CD4-positive, alpha-beta T cell (primary cell): Measurements from ENCODE around the gene ATP5F1D. TPM values are rescaled to one million over a fixed set of nuclear protein-coding genes. Genes with fewer than 3 reads are reported as not detected.
A peak's percentile ranks its signal among the peaks of the same experiment; 100 is the strongest.

Experiments used
- ATAC-seq: fragments of 200-7000 bp; cut with Tn5 transposase; one replicate; pipeline ENCODE4 v1.10.0; 2022; ENCODE audit warnings: mild to moderate bottlenecking; ENCODE audit not compliant: poor library complexity
- CTCF ChIA-PET: fragments of 350-600 bp; sonication (Branson Sonifier 250); formaldehyde crosslinking; loops from one replicate; lab custom pipeline; 2021; ENCODE audit warnings: antibody characterized with exemption, inconsistent platforms; lab: Charles Lee
- POLR2A ChIA-PET: fragments of 350-600 bp; sonication (Branson Sonifier 250); formaldehyde crosslinking; loops from one replicate; lab custom pipeline; 2021; ENCODE audit warnings: antibody characterized with exemption, inconsistent platforms; lab: Charles Lee
- DNase-seq, 14 experiments: peaks; one replicate each; pipeline ENCODE4 v3.0.0-alpha.2; 2013 to 2020; ENCODE audit warnings: mixed read lengths in 2 of 14
- H3K27ac ChIP-seq, 2 donors: one replicate each; pipeline versions ENCODE4 v1.5.1 to v1.7.0; 2013; ENCODE audit warnings: low read length in 2 of 2, low read depth in 1 of 2, mild to moderate bottlenecking in 1 of 2
- H3K27me3 ChIP-seq, 2 experiments: 1 replicate in 1 of 2; 2 replicates in 1 of 2; pipeline versions ENCODE4 v1.6.1 to v1.7.0; 2013; ENCODE audit warnings: low read length in 2 of 2, control low read depth in 1 of 2, mild to moderate bottlenecking in 1 of 2, moderate library complexity in 1 of 2; ENCODE audit not compliant: insufficient read depth in 2 of 2, control insufficient read depth in 1 of 2
- H3K36me3 ChIP-seq: one replicate; pipeline ENCODE4 v1.6.1; 2013; ENCODE audit warnings: low read length, control low read depth; ENCODE audit not compliant: insufficient read depth
- H3K4me1 ChIP-seq: one replicate; pipeline ENCODE4 v1.6.1; 2013; ENCODE audit warnings: low read length, control low read depth; ENCODE audit not compliant: insufficient read depth
- H3K4me3 ChIP-seq: one replicate; pipeline ENCODE4 v1.5.1; 2013; ENCODE audit warnings: mild to moderate bottlenecking, low read length, moderate library complexity
- H3K9me3 ChIP-seq, 2 experiments: 1 replicate in 1 of 2; 2 replicates in 1 of 2; pipeline versions ENCODE4 v1.6.1 to v1.7.0; 2013; ENCODE audit warnings: low read length in 2 of 2, mild to moderate bottlenecking in 2 of 2, control low read depth in 1 of 2, moderate library complexity in 1 of 2; ENCODE audit not compliant: control insufficient read depth in 1 of 2, insufficient read depth in 1 of 2
- H3K27ac Mint-ChIP-seq: one replicate; pipeline ENCODE4 v1.8.0; 2020; ENCODE audit warnings: mixed read lengths
- H3K27me3 Mint-ChIP-seq: one replicate; pipeline ENCODE4 v1.8.0; 2021; ENCODE audit warnings: mixed read lengths
- H3K36me3 Mint-ChIP-seq: one replicate; pipeline ENCODE4 v1.8.0; 2021; ENCODE audit warnings: low read depth, mixed read lengths
- H3K4me1 Mint-ChIP-seq: one replicate; pipeline ENCODE4 v1.8.0; 2021; ENCODE audit warnings: low read depth, mixed read lengths
- H3K4me3 Mint-ChIP-seq: one replicate; pipeline ENCODE4 v1.8.0; 2020; ENCODE audit warnings: mild to moderate bottlenecking, mixed read lengths
- H3K9me3 Mint-ChIP-seq: one replicate; pipeline ENCODE4 v1.8.0; 2020; ENCODE audit warnings: mixed read lengths
- intact Hi-C, 2 experiments: fragments of 100-400 bp; cut with DNase I in 1 of 2; cut with micrococcal nuclease in 1 of 2; formaldehyde crosslinking; loops; one replicate each; pipeline versions ENCODE4 v1.15.1 to v1.9.0; 2023 to 2025; cut with DNase I, micrococcal nuclease
- total RNA-seq, 174 experiments: library from RNA in 2 of 174; stranded (reverse) in 2 of 174; gene quantifications; one replicate each; pipeline ENCODE4 v1.2.3 and lab custom pipeline; 2021 to 2026
- TF ChIP-seq, protein P1 (sequence below): fragments of 200-600 bp; IDR thresholded peaks from one replicate; pipeline ENCODE4 v1.8.0; 2022; ENCODE audit warnings: antibody characterized with exemption, mild to moderate bottlenecking

ATP5F1D gene
- total RNA-seq, 2 experiments from 2014 or later, result 77.6 to 92.6 TPM

DNA sequence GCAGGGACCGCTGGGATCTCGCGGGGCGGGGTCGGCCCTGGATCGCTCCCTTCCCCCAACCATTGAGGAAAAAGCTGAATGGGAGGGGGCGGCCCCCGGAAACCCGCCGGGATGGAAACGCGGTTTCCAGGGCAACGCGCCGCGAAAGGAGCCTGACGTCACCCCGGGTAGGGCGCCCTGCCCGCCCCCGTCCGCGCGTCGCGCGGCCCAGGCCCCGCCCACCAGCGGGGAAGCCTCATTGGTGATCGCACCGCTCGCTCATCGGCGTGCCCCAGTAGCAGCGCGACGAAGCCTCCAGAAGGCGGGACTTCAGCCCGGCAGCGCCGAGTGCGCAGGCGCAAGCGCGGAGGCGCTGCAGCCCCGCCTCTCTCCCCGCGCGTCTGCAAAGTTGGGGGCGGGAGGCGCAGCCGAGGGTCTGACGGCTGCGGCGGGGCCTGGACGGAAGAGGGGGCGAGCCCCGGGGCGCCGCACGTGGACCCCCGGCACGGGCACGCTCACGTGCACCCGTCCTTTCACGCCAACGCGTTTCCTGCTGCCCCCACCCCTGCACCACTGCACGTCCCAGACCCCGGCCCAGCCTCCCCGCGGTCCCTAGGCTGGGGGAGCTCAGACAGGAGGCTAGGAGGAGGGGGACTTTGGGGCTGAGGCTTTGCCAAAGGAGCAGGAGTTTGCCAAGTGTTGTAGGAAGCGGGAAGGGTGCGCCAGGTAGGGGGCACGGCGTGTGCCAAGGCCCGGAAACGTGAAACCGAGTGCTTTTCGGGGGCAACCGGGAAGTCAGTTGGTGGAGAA is 19.4 kb downstream of the ATP5F1D start:
- Histone ChIP-seq H3K4me3 (peak overlapping the region; percentile 78), H3K27me3 (no peaks in the 10 kb centered on the region), H3K9me3 (no peaks in the 10 kb centered on the region), H3K4me1 (peaks cover 84% of the 10 kb centered on the region), H3K36me3 (peaks cover 22% of the 10 kb centered on the region), H3K27ac (peak overlapping the region; percentile 98 to 99)
- TF ChIP-seq, protein P1, sequence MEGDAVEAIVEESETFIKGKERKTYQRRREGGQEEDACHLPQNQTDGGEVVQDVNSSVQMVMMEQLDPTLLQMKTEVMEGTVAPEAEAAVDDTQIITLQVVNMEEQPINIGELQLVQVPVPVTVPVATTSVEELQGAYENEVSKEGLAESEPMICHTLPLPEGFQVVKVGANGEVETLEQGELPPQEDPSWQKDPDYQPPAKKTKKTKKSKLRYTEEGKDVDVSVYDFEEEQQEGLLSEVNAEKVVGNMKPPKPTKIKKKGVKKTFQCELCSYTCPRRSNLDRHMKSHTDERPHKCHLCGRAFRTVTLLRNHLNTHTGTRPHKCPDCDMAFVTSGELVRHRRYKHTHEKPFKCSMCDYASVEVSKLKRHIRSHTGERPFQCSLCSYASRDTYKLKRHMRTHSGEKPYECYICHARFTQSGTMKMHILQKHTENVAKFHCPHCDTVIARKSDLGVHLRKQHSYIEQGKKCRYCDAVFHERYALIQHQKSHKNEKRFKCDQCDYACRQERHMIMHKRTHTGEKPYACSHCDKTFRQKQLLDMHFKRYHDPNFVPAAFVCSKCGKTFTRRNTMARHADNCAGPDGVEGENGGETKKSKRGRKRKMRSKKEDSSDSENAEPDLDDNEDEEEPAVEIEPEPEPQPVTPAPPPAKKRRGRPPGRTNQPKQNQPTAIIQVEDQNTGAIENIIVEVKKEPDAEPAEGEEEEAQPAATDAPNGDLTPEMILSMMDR, result no peak
- CTCF ChIA-PET, result interaction anchor here (0.7 to 11.0 kb wide), 5 partner anchors 8 to 290 kb away, joined by 3 to 255 read pairs (median 3); no protein-coding TSS in a partner anchor
- POLR2A ChIA-PET, result interaction anchor here (1.0 to 10.3 kb wide), 8 partner anchors 8 to 193 kb away, joined by 3 to 193 read pairs (median 11); partner anchors contain the start of genes ARHGAP45, CIRBP and FAM174C
- H3K4me3 Mint-ChIP-seq, result peak overlapping the region; percentile 92
- H3K27me3 Mint-ChIP-seq, result no peaks in the 10 kb centered on the region
- H3K27ac Mint-ChIP-seq, result peak overlapping the region; percentile 95
- H3K9me3 Mint-ChIP-seq, result no peaks in the 10 kb centered on the region
- ATAC-seq (peak; percentile 79), DNase-seq (peak; percentile 94 to 99 (median 98))
- intact Hi-C loops, result loop anchor here in 1 of 2 experiments (1.0 kb wide), 1 partner anchor 12 kb away; no protein-coding TSS in a partner anchor
- H3K4me1 Mint-ChIP-seq, result peaks cover 46% of the 10 kb centered on the region
- H3K36me3 Mint-ChIP-seq, result peaks cover 37% of the 10 kb centered on the region

DNA sequence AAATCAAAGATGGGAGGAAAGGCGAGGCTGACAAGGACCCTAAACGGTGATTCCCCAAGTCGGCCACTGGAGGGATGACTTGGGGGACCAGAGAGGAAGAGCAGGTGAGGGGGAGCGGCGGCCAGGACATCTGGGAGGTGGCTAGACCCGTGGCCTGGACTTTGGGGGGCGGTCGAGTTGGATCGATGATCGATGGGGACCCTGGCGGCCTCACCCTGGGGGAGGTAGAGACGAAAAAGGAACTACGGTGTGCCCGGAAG is 19.9 kb downstream of the ATP5F1D start:
- POLR2A ChIA-PET, result interaction anchor here (1.0 to 10.3 kb wide), 6 partner anchors 8 to 17 kb away, joined by 3 to 193 read pairs (median 20); partner anchors contain the start of genes CIRBP and FAM174C
- peaks cover 84% of the 10 kb centered on the region for H3K4me1 ChIP-seq
- H3K27ac ChIP-seq, result peak overlapping the region; percentile 98
- H3K36me3 ChIP-seq, result peaks cover 17% of the 10 kb centered on the region
- no peaks in the 10 kb centered on the region for H3K9me3 ChIP-seq
- Mint-ChIP-seq H3K36me3 (peaks cover 31% of the 10 kb centered on the region), H3K27me3 (no peaks in the 10 kb centered on the region), H3K4me1 (peaks cover 46% of the 10 kb centered on the region), H3K27ac (peak overlapping the region; percentile 95), H3K9me3 (no peaks in the 10 kb centered on the region), H3K4me3 (peak overlapping the region; percentile 92)
- H3K27me3 ChIP-seq, result no peaks in the 10 kb centered on the region
- intact Hi-C loops, result loop anchor here in 1 of 2 experiments (1.0 kb wide), 1 partner anchor 12 kb away; no protein-coding TSS in a partner anchor
- DNase-seq, result peak in 1 of 14 experiments; percentile 32
- CTCF ChIA-PET, result interaction anchor here (1.0 to 11.0 kb wide), 3 partner anchors 9 to 17 kb away, joined by 3 to 255 read pairs (median 5); no protein-coding TSS in a partner anchor
- TF ChIP-seq, protein P1, result peak; percentile 10
- peak overlapping the region; percentile 78 for H3K4me3 ChIP-seq
- no peak for ATAC-seq

DNA sequence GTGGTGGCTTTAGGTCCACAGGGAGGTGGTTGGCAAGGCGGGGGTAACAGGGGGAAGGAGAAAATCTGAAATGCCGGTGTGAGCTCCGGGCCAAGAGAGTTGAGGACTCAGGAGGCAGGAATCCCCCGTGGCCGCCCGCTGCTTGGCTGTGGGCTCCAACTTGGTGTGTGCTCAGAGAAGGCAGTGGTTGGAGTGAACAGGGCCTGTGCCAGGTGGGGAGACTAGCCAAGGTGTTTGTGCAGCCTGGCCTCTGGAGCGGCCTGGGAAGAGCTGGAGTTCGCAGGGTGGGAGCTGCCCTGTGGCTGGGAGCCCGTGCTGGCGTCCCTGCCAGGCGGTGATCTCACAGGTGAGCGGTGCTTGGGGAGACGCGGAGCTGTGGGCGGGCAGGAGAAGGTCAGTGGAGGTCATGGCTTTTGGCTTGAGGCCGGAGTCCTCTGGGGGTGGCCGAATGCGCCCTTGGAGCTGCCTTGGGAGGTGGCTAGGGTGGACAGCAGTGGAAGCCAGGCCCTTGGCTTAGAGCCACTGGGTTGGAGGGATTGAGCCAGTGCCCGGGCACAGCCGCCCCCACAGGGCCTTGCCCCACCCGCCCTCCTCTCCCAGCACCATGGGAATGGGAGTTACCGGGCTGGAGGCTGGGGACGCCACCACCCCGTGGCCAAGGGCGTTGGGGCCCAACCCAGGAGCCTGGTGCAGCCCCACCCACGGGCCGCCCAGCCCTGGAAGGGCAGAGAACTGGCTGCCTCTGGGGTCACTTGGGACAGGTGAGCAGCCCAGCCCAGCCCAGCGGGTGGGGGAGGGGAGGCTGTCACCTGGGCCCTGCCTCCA is 20.5 kb downstream of the ATP5F1D start:
- Histone ChIP-seq H3K36me3 (peaks cover 13% of the 10 kb centered on the region), H3K9me3 (no peaks in the 10 kb centered on the region), H3K27ac (peak overlapping the region; percentile 98), H3K4me3 (peak overlapping the region; percentile 78), H3K27me3 (no peaks in the 10 kb centered on the region), H3K4me1 (peaks cover 82% of the 10 kb centered on the region)
- Mint-ChIP-seq H3K27me3 (no peaks in the 10 kb centered on the region), H3K36me3 (peaks cover 28% of the 10 kb centered on the region), H3K4me1 (peaks cover 46% of the 10 kb centered on the region), H3K9me3 (no peaks in the 10 kb centered on the region), H3K4me3 (peak overlapping the region; percentile 92), H3K27ac (peak overlapping the region; percentile 95)
- ChIA-PET CTCF (interaction anchor here (1.0 to 11.0 kb wide), 3 partner anchors 9 to 18 kb away, joined by 3 to 255 read pairs (median 5); no protein-coding TSS in a partner anchor), POLR2A (interaction anchor here (1.0 to 10.3 kb wide), 6 partner anchors 7 to 18 kb away, joined by 3 to 193 read pairs (median 20); partner anchors contain the start of genes CIRBP and FAM174C)
- TF ChIP-seq, protein P1, result no peak
- ATAC-seq (no peak), DNase-seq (peak in 5 of 14 experiments; percentile 26 to 84 (median 56))
- intact Hi-C loops, result loop anchor here in 1 of 2 experiments (1.0 kb wide), 1 partner anchor 13 kb away; no protein-coding TSS in a partner anchor
